Measurements from ENCODE around the gene TMEM184B.
A peak's percentile ranks its signal among the peaks of the same experiment; 100 is the strongest.

The TMEM184B gene

DNA sequence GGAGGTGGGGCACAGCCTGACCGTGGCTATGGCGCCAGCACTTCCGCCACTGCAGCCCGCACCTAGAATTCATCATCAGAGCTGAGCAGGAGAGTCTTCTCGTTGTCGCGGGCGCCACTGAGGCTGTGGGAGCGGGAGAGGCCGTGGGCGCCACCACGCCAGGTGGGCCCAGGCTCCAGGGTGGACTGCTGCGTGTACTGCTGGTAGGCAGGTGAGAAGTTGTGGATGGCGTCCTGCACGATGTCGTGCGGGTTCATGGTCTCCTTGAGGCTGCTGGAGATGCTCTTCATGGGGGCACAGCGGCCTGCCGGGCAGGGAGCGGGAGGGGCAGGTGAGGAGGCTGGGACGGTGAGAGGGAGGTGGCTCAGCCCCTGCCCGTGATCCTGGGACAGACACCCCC, 51.4 kb downstream of the TMEM184B start:
- no peak for DNase-seq

- no peak for DNase-seq
Observed at GRCh38 chr22:38220653-38221386, 52.0 kb downstream of the TMEM184B start.

DNA sequence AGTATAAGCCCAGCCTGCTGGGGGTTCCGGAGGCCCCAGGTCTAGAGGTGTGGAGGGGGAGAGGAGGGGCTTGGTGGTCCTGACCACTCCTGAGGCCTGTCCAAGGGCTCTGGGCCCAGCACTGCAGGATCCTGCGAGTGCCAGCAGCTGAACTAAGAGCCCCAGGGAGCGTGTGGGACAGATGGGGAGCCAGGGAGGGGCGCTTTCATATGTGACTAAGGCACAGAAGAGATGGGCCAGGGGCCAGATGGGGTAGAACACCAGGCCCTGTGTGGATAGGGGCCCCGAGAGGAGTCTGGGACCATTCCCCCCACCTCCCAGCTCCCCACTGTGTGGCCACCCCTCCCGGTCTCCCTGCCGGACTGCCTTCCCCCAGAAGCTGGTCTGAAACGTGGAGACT, 52.6 kb downstream of the TMEM184B start:
- peak; percentile 77 for DNase-seq

GRCh38 chr22:38219632-38220031, 53.2 kb downstream of the TMEM184B start:
- DNase-seq, result peak; percentile 81

- no peak for DNase-seq
Observed at GRCh38 chr22:38218661-38219622, 53.9 kb downstream of the TMEM184B start.

DNA sequence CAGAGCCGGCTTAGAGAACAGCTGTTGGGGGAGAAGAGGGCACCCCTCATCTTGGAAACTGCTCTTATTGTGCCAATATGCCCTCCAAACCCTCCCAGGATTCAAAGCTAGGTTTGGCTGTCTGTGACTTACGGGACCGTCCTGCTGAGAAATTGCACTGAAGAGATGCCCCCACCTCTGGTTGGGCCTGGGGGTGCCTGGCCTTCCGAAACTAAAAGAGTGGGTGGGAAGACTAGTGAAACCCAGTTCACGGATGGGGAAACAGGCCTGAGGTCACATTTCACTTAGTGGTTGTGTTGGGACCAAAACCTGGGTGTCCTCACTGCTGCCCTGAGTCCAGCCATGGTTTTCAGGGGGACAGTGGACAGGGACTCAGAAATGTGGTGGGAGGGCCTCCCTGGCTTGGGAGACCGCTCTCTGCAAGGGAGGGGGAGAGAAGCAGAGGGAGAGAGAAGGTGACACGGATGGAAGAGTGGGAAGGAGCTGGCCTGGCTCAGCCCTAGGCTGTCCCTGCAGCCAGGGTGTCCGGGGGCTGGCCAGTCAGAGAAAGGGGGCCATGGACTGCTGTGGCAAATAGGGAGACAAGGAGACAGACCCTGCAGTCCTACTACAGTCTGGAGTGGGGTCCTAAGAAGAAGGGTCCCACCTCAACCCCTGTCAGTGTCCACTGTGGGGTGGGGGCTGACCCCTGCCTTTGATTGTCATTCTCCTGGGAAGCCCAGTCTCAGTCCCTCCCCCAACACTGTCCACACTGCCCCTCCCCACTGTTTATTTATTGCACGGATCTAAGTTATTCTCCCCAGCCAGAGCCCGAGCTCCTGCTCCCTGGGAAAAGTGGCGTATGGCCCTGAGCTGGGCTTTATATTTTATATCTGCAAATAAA, 57.4 kb downstream of the TMEM184B start:
- no peak for DNase-seq

DNA sequence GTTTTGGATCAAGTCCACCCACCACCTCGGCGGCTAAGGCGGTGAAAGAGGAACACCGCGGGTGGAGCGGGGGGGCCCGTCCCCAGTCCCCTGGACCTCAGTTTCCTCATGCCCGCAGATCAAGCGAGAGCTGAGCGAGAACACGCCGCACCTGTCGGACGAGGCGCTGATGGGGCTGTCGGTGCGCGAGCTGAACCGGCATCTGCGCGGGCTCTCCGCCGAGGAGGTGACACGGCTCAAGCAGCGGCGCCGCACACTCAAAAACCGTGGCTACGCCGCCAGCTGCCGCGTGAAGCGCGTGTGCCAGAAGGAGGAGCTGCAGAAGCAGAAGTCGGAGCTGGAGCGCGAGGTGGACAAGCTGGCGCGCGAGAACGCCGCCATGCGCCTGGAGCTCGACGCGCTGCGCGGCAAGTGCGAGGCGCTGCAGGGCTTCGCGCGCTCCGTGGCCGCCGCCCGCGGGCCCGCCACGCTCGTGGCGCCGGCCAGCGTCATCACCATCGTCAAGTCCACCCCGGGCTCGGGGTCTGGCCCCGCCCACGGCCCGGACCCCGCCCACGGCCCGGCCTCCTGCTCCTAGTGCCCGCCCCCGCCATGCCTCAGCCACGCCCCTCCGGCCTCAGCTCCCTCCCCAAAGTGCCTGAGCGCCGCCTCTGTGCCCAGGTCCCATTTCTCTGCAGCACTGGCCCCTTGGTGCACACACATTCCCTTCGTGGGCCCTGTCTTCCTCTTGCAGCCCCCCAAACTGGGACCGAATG, 58.3 kb downstream of the TMEM184B start:
- DNase-seq, result no peak

GRCh38 chr22:38213990-38214301, 58.9 kb downstream of the TMEM184B start:
- DNase-seq, result no peak

- DNase-seq, result no peak
Observed at GRCh38 chr22:38213319-38213989, 59.4 kb downstream of the TMEM184B start.

DNA sequence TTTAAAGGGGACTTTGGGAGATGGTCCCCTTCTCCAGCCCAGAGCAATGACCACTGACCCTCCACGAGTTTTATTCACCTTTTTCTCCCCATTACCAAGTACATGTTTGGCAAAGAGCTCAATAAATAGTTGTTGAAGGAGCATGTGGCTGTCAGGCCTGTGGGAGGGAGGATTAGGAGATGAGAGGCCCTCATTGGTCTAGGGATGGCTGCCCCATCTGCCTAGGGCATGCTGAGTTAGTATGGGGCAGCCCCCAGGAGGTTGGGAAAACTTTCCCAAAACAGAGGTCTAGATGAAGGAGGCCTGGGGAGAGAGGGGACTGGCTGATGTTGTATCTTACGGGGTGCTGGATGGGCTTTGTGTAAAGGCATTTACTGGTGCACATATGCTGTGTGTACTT, 60.4 kb downstream of the TMEM184B start:
- no peak for DNase-seq

GRCh38 chr22:38211556-38211955, 61.3 kb downstream of the TMEM184B start:
- no peak for DNase-seq

DNA sequence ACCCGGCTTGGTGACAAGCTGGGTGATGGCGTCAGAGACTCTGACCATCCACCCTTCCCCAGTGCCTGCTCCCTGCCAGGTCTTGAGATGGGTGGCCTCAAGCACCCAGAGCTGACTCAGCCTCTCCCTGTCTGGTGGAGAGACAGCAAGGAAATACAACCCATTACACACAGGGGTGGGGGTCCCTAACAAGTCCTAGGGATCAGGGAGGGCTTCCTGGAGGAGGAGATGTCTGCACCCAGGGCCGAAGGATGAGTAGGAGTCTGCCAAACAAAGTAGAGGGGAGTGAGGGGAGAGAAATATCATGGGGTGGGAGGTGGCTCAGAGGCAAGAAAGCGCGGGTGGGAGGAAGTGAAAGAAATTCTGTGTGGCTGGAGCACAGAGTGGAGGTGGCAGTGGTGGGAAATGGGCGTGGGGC, 64.2 kb downstream of the TMEM184B start:
- no peak for DNase-seq

DNA sequence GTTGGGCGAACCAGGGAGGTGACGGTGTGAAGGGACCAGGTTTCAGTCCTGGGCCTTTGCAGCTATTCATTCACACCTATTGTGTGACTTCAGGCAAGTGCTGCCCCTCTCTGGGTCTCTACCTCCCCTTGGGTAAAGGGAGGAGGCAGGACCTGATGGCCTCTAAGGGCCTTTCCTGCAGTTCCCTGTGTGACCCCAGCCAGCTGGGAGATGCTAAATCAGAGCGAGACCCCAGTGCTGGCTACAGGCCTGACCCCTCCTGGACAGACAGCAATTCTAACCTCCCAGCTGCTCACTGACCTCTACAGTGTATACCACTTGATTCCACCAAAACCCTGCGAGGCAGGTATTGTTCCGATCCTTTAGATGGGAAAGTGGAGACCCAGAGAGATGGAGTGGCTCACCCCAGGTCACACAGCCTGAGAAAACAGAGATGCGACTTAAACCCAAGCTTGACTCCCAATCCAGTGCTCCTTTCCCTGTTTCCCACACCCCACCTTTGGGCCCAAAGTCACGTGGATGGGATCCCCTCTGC, 64.8 kb downstream of the TMEM184B start:
- DNase-seq, result no peak

DNA sequence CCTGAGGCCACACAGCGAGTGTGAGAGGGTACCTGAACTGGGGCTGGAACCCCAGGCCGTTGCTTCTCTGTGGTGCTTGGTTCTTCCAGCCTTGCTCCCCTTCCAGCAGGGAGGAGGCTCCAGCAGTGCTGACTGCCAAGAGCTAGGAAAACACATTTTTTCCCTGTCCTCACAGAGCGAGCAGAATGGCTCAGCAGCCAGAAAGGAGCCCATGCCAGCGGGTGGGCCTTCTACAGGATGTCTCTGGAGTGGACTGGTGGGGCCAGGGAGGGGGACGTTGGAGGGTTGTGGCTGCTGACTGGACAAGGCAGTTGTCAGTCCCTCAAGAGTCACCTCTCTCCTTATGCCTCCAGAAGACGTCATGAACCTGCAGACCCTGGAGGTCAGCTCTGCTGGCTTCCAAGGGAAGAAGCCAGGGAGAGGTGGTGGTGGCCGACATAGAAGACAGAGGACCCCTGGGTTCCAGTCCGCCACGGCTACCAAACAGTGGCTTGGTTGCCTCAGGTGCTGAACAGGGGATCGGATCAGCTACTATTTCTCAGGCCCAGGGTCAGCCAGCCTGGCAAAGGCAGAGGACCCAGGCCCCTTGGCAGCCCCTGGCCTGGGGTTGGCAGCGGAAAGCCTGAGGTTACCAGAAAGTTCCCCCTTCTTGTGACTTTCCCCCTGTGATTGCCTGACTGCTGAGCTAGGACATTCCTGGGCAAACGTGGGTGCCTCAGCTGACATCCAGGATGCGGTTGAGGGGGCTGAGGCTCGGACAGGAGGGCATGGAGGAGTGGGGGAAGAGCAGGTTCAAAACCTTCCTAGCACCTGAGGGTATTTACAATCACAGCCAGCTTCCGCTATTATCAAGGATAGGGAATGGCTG, 67.3 kb downstream of the TMEM184B start:
- no peak for DNase-seq

- DNase-seq, result no peak
Observed at GRCh38 chr22:38204784-38205183, 68.0 kb downstream of the TMEM184B start.

DNA sequence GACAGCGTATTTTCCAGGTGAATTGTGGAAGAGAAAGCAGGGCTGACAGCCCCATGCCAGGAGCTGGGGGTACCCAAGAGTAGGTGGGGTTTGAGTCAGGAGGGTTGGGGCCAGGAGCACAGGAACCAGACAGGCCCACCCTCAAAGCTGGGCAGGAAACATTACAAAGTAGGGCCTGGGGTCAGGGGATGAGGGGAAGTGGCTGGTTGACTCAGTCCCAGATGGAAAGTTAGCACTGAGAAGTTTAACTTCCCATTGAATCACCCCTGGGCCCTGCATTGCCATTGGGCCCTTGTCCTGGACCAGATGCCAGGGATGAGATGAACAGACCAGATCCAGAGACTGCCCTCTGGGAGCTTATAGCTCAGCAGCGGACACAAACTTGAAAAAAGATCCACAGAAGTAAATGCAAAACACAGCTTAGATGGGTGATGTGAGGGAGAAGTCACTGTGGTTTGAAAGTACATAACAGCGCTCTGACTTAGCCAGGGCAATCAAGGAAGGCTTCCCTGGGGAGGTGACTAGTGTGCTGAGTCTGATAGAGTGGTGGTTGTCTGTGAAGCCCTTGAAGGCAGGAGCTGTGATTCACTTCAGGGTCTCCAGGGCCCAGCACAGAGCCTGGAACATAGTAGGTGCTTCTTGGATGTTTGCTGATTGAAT, 68.8 kb downstream of the TMEM184B start:
- no peak for DNase-seq

GRCh38 chr22:38203090-38203810, 69.6 kb downstream of the TMEM184B start:
- DNase-seq, result no peak

DNA sequence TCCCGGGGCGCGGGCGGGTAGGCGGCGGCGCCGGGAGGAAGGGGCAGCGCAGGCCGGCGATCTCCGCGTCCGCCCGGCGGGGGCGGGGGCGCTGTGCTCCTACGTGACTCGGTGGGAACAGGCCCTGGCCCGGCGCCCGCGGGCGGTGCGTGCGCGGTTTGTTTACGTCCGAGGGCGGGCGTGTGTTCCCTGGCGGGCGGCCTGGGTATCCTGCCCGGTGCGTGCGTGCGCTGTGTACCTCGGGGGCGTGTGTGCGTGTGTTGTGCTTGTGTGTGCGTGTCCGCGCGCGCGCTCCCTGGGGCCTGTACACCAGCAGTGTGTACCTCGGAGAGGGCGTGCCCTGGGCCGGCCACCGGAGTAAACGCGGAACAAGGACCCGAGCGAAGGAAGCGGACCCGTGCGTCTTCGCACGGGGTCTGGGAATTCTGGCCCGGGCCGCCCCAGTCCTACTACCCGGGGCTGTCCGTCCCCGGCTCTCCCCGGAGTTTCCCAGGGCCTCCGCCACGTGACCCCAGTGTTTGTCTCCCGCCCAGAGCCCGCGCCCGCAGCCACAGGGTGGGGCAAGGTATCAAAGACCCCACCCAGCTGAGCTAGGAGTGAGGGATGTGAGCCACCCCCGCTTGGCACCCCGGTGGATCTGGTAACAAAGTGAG, 70.2 kb downstream of the TMEM184B start:
- peak; percentile 30 for DNase-seq
